Measurements from ENCODE around the gene CHIC2.

CHIC2 gene

DNA sequence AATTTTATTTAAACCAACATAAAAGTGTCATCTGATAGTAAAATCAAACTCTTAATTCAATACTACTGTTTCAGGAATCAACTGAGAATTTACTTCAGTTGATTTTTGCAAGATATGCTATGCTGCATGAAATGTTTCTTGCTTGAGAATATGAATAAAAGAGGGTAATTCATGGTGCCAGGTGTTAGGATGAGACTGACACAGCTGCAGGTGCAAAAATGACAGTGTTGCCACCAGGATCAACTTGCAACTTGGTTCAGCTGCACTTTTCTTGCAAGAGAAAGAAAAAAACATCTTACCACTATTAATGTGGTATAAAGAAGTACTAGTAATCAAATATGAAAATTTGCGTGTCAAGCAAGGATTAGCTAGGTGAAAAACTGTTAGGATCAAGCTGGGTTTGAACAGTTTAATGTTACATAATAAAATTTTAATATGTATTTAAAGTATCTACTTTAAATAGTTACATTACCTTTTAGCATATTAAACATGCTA, 49.7 kb downstream of the CHIC2 start:
- in situ Hi-C loops (cut with MboI; ENCODE audit: low sequenced_read_pairs): no loop called here

DNA sequence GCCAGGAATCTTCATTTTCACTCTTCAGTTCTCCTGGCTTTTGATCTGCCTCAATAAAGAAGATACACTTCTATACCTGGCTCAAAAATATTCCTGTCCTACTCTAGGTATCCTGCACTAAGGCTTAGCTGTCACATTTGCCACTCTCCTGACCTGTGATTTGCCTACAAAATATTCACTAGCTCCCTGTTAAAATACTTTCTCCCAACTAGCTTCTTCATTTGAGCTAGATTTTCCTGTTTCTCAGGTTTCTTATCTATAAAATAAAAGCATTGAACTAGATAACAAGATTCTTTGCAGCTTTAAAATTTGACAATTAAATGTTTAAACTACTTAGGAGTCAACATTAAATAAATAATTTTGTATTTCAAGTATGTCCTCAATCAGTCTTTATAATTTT, 53.2 kb downstream of the CHIC2 start:
- in situ Hi-C loops (cut with MboI; ENCODE audit: low sequenced_read_pairs): no loop called here

DNA sequence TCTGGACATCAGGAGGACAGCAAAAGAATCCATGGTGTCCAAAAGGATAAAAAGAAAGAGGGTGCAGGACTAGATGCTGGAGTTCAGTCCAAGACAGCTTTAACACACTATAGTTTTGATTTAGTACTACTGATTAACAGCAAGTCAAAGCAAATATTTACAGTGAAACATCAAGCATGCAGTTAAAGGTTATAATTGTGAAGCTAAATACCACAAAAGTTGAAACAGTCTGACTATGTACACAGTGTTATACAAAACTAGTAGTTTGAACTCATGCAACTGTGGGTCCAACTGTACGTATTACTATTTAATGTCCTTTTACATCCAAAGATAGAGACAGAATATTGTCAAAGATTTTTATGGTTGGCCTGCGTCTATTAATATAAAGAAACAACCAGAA, 57.6 kb downstream of the CHIC2 start:
- in situ Hi-C loops (cut with MboI; ENCODE audit: low sequenced_read_pairs): no loop called here

DNA sequence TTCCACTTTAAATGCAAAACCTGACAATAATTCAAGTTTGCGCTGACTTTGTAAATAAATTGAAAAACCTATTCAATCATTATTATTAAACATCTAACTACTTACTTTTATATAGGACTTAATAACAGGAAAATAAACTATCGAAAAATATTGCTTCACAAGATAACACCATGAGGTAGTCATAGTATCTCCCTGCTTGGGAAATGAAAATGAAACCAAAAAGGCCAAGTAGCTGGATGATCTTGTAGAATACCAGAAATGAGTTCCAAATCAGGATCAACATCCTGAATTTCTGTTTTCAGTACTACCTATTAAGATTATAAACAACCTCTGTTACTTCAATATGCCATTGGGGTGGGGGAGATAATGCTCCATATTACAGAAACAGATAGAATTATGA, 58.9 kb downstream of the CHIC2 start:
- in situ Hi-C loops (cut with MboI; ENCODE audit: low sequenced_read_pairs): no loop called here

DNA sequence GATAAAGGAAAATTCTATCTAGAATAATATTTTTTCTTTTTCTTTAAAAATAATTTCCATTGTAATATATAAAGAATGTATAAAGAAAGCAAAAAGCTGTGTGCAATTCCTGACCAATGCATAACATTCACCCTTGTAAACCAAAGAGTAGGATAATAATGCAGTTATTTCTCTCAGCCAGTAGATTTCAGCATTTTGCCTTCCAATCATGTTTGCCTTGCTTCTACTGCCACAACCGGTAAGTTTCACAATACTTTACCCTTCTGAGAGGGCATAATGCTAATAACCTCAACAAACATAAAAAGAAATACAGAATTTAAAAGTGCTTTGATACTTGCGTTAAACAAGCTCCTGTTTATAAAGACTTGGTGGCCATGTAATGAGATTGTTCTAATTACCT, 59.9 kb downstream of the CHIC2 start:
- in situ Hi-C loops (cut with MboI; ENCODE audit: low sequenced_read_pairs): no loop called here

DNA sequence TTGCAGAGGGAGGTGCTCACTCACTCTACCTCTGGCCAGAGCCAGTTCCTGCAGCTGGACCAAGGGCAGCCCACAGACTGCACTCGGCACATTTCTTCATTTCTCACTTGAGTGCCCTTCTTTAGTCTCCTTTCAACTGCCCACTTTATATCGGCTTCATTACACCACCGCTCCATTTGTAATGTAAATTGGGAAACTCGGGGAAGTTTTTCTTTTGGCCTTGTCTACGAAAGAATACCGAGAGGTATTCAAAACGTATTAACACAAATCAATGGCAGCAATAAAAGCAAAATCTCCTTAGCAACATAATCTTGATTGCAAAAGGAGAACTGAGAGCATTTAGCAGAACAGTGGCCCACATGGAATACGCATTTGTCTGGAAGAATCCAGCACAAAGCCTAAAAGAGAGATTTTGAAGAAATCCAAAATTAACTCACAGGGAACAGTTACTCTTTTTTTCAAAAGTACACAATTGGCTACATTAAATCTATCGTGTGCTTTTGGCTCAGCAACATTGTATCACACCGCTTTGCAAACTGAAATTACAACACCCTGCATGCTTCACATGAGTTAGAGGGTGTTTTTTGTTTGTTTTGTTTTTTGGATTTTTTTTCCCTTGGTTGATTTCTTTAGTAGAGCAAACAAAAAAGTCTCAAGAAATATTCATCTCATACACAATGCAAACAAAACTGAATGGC, 62.6 kb downstream of the CHIC2 start:
- in situ Hi-C loops (cut with MboI; ENCODE audit: low sequenced_read_pairs): no loop called here

DNA sequence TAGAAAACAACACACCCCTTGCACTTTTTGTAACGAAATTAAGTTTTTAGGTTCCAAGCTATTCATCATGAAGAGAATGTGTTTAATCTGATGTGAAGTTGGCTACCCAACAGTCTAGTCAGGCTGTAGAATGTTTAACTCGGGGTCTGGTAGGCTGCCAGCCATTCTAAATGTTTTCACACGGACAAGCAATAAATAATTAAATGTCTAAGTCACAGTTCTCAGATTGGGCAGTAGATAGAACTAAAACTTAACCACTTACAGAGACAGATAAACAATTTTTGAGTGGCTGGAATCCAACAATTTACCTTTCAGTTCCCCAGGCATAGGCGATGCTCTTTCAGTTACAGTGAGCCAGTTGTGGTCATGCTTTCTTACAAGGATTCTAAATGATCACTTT, 66.5 kb downstream of the CHIC2 start:
- in situ Hi-C loops (cut with MboI; ENCODE audit: low sequenced_read_pairs): no loop called here

DNA sequence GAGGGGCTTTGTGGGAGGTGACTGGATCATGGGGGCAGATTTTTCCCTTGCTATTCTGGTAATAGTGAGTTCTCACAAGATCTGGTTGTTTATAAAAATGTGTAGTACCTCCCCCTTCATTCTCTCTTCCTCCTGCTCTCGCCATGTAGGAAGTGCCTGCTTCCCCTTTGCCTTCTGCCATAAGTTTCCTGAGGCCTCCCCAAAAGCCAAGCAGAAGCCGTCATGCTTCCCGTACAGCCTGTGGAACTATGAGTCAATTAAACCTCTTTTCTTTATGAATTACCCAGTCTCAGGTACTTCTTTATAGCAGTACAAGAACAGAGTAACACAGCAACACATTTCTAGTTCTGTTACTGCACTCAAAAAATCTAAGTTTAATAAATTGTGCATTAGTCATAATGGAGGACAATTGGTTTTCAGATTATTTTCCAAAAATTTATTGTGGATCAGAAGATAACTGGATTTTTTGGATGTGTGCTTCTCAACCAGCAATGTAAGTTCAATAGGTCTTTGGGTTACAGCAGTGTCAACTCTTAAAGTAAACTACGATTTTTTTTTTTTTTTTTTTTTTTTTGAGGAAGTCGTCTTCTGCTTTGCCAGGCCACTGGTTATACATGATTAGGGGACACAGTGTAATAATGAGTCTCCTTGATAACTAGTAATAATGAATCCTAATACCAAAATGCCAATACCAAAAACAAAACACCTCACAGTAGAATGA, 69.9 kb downstream of the CHIC2 start:
- in situ Hi-C loops (cut with MboI; ENCODE audit: low sequenced_read_pairs): no loop called here

DNA sequence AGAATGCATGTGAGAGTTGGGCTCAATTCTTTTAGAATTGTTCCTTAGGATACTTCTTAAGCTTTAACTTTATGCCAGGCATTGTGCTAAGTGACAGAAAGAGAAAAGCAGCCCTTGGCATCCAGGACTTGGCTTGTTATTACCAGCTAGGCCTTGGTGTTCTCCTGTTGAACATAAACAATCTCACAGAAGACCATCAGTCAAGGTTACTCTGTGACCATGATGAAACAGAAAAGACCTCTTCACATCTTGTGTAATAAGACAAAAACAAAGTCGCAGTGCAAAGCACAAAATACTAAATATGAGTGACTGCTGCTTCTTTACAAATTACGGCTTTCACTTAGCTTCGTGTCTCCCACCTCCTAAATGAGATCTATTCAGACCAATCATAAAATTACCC, 71.6 kb downstream of the CHIC2 start:
- in situ Hi-C loops (cut with MboI; ENCODE audit: low sequenced_read_pairs): no loop called here

DNA sequence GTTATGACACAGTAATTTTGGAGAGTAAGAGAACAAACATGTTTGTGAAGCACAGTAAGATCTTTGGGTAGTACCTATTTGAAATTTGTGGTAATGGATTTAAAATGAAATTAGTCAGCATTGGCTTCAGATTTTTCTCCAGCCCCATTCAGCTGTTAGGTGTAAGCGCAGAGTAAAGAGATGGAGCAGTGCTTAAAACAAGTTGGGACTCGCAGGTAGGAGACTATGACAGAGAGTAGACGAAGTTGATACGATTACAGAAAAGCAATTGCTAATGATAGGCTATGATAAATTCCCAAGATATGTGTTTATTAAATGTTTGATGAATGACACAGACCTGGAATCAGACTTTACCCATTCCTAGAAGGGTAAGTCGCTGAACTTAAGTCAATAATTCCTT, 72.6 kb downstream of the CHIC2 start:
- in situ Hi-C loops (cut with MboI; ENCODE audit: low sequenced_read_pairs): no loop called here

DNA sequence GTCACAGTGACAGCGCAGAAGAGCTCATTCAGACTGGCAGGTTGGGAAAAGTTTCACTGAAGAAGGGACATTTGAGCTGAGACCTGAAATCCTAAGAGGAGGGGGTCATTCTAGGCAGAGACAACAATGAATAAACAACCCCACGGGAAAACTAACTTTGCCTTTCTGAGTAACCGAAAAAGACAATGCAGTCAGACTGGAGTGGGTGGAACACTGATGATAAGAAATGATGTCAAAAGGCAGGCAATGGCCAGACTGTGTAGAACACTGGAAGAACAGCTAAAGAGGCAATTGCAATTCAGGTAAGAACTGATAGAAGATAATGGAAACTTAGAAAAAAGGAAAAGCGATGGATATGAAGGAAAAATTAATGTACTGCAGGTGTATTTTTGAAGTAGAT, 73.8 kb downstream of the CHIC2 start:
- in situ Hi-C loops (cut with MboI; ENCODE audit: low sequenced_read_pairs): no loop called here

DNA sequence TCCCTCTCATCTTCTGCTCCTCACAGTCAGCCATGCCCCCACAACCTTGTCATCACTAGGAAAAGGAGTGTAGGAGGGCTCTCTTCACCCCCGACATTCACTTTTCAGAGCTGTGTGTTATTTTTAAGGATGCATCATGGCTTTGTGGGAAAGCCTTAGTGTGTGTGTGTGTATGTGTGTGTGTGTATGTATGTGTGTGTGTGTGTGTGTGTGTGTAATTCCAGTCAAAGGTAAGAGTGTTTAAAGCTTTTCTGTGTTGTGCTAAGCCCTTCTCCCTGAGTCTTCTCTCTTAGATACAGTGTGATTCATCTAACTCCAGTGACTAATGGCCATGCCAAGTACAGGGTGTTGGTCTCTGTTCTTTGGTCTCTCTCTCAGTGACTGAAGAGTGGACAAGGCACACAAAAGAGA, 76.6 kb downstream of the CHIC2 start:
- in situ Hi-C loops (cut with MboI; ENCODE audit: low sequenced_read_pairs): no loop called here

DNA sequence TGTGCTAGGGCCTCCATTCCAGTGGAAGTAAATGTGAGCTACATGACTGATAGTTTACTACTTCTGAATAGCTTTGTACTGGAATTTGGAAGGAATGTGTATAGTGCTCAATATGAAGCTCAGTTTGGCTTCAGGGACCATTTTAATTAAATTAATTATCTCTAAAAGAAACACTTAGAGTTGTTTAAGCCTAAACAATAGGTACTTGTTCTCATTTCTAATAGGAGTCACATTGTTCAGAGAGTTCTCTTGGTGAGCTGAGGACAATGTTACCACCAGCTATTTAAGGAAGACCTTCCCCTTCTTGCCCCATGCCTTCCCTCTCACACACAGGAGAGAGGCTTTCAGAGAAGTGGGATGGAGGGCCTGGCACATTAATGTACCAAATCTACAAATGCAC, 78.3 kb downstream of the CHIC2 start:
- in situ Hi-C loops (cut with MboI; ENCODE audit: low sequenced_read_pairs): no loop called here

DNA sequence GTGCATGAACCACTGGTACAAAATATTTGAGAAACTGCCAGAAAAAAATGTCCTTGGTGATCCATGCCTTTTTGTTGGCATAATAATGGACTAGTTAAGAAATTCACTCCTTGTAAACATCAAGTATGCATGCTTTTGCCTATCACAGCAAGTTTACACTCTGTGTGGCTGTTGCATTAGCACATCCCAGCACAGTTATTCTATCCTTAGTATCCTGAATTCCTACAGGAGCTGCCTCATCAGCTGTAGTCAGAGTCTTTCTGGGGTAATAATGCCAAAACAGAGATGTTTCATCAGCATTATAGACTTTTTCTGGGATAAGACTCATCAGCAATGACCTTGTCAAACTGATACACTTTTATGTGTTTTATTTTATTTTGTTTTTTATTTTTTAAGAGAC, 82.8 kb downstream of the CHIC2 start:
- in situ Hi-C loops (cut with MboI; ENCODE audit: low sequenced_read_pairs): no loop called here

DNA sequence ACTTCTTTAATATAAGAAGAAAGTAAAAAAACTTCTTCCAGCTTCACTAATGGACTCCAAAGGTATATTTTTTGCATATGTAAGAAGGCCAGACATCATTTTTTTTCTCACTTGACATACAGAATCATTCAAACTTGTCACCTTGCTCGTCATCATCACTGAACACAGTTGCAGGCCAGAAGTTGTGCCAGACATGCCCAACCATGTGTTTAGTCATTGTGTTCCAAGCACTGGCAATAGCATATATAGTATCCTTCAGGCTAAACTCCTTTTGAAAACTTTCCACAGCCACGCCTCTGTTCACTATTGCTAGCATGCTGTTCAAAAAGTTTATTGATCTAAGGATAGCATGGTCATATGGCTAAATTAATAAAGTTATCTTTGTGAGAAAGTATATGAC, 83.3 kb downstream of the CHIC2 start:
- in situ Hi-C loops (cut with MboI; ENCODE audit: low sequenced_read_pairs): no loop called here

DNA sequence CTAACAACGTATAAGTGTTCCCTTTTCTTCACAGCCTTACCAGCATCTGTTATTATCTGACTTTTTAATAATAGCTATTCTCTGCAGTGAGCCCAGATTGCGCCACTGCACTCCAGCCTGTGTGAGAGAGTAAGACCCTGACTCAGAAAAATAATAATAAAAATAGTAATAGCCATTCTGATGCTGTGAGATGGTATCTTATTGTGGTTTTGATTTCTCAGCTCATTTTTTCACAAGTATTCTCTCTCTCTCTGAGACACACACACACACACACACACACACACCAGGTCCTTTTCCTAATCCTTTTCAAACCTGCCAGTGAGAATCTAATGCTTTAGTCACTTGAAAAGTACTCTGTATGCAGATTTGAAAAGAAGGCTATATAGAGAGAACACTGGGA, 89.8 kb downstream of the CHIC2 start:
- in situ Hi-C loops (cut with MboI; ENCODE audit: low sequenced_read_pairs): no loop called here

DNA sequence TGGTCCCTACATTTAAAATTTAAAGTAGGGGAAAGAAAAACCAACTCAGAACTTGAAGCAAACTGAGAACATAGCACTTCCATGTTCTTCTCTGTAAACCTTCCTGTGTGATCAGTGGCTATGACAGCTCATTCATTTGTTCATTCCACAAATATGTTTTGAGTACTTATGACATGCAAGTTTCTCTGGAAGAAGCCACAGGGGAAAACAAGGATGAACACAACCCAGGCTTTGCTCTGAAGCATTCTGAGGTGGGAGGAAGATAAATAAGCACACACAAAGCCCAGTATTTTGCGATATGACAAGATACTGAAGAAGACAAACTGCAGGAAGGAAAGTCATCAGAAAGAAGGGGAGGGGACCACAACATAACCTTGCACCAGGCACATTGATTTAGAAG, 96.4 kb downstream of the CHIC2 start:
- in situ Hi-C loops (cut with MboI; ENCODE audit: low sequenced_read_pairs): no loop called here

DNA sequence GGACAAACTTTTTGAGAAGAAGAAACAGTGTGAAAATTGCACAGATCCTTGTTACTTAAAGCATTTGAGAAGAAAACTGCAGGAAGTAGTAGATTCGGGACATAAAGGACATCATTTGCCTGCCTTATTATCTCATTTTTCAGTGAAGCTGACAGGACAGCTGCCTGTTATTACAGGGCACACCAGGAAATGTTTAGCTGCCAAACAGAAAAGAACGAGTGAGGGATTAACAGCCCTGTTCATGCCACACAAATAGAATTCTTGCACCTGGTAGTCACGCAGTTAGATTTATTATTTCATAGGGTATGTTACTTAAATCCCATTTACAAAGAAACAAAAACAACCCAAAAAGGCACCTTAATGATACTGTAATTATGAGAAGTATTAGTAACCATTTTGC, 100.6 kb downstream of the CHIC2 start:
- in situ Hi-C loops (cut with MboI; ENCODE audit: low sequenced_read_pairs): no loop called here

DNA sequence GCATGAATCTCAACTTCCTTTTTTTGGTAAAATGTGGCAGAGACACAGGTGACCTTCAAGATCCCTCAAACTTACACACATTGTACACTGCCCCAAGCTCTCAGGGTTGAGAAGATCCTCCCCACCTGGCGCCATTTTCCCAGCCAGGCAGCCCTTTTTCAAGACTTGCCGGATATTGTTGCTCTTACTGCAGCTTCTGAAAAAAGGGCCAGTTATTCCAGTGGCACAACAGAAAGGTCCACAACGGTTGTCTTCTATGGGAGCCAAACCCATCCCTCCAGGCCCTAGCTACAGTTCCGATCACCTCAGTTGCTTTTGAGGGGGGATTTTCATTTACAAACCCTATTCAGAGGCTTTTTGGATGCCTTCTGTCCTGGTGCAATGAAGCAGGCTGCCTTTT, 101.1 kb downstream of the CHIC2 start:
- in situ Hi-C loops (cut with MboI; ENCODE audit: low sequenced_read_pairs): no loop called here

DNA sequence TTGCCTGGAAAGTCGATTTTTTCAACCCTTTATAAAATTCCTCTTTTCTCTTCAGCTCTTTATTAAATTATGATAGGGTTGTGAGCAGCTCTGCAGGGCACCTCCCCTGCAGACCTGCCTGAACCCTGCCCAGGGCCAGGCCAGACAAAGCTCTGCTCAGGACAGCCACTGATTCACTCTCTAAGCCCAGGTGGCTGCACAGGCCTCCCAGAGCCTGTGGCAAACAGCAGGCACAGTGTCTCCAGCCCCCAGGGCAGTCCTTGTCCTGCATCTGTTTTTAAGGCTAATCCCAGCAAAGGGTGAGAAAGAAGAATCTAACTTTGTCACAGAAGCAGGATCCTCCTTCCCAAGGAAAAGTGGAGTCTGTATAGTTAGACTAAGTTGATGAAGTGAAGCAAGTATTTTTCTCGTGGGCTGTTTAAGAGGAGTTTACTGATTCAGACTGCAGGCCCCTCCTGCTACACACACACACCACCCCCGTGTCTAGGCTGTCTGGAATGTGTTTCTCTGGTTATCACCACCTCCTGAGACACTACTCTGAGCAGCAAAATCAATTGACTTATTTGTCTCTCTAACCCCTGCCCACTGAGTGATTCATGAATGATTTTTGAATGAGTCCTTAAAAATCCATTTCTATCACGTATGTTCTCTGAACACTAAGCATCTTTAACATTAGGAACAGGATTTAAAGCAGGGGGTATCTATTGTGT, 101.7 kb downstream of the CHIC2 start:
- in situ Hi-C loops (cut with MboI; ENCODE audit: low sequenced_read_pairs): no loop called here

DNA sequence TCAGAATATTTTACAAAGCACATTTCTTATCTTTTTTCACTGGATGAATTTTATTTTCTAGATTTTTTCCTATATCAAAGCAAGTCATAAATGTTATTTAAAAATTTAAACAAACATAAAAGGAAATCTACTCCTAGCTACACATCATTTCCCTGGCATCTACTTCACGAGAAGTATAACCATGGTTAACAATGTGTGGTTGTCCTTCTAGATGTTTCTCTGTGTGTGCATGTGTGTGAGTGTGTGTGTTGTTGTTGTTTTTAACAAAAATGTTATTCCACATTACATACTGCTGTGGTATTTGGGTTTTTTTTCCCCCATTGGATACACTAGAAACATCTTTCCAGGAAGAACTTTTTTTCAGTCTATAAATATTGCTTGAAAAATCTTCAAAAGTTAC, 103.1 kb downstream of the CHIC2 start:
- in situ Hi-C loops (cut with MboI; ENCODE audit: low sequenced_read_pairs): no loop called here

DNA sequence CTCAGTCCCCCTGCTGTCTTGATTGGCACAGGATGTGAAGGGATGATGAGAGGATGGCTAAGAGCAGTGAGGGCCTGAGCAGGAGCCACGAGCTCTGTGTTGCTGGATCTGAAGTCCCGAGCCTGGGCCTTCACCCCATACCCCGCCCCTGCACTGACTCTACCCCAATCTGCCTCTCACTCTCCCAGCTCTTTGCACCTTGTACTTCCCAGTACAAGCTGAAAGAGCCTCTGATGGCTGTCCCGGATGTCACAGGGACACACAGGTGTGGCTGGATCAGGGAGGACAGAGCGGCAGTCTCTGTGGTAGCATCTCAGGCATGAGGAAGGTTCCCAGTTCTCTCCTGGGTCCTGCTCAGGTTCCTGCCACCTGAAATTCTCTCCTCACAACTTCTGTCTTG, 103.6 kb downstream of the CHIC2 start:
- in situ Hi-C loops (cut with MboI; ENCODE audit: low sequenced_read_pairs): no loop called here
